Esophagus muscularis mucosa (tissue), 4 donors: ENCODE measurements around the gene STAG2. TPM values are rescaled to one million over a fixed set of nuclear protein-coding genes. Genes with fewer than 3 reads are reported as not detected.

Source experiments
- DNase-seq: peaks from one replicate; pipeline ENCODE4 v3.0.0-alpha.2; 2017; ENCODE audit errors: extremely low spot score
- H3K27ac ChIP-seq, 4 donors: fragments of 200-600 bp; sonication (generic); replicated peaks in 1 of 4; 1 replicate in 3 of 4; 2 replicates in 1 of 4; pipeline ENCODE4 v1.5.1; 2016 to 2019; ENCODE audit warnings: mild to moderate bottlenecking in 1 of 4
- H3K27me3 ChIP-seq, 4 donors: fragments of 200-600 bp; sonication (generic); one replicate each; pipeline versions ENCODE4 v1.5.1 to v1.6.0; 2016 to 2019
- H3K36me3 ChIP-seq, 4 donors: fragments of 200-600 bp; sonication (generic); one replicate each; pipeline ENCODE4 v1.5.1; 2016 to 2019
- H3K4me1 ChIP-seq, 4 donors: fragments of 200-600 bp; sonication (generic); one replicate each; pipeline ENCODE4 v1.5.1; 2016 to 2019
- H3K4me3 ChIP-seq, 4 donors: fragments of 200-600 bp; sonication (generic); 1 replicate in 2 of 4; 2 replicates in 2 of 4; pipeline ENCODE4 v1.5.1; 2016 to 2019; ENCODE audit warnings: mild to moderate bottlenecking in 4 of 4, moderate library complexity in 1 of 4
- H3K9me3 ChIP-seq, 4 donors: fragments of 200-600 bp; sonication (generic); 1 replicate in 3 of 4; 2 replicates in 1 of 4; pipeline ENCODE4 v1.5.1; 2016 to 2019
- EP300 ChIP-seq: sonication (generic); formaldehyde crosslinking; IDR thresholded peaks from one replicate; pipeline ENCODE4 v1.6.1; 2017; ENCODE audit warnings: antibody characterized with exemption
- POLR2A ChIP-seq: fragments of 450-650 bp; IDR thresholded peaks from one replicate; pipeline ENCODE4 v1.6.1; 2017; ENCODE audit warnings: antibody characterized with exemption, moderate library complexity, mild to moderate bottlenecking, low read depth
- POLR2AphosphoS5 ChIP-seq, 2 donors: sonication (generic); formaldehyde crosslinking; IDR thresholded peaks; one replicate each; pipeline ENCODE4 v1.6.1; 2017; ENCODE audit warnings: antibody characterized with exemption in 2 of 2
- WGBS: methylation state at CpG from one replicate; pipeline ENCODE4 v1.1.5; 2018; 5-methylcytosine and 5-hydroxymethylcytosine counted together
- intact Hi-C: fragments of 100-400 bp; cut with DNase I; formaldehyde crosslinking; loops from one replicate; pipeline ENCODE4 v1.15.1; 2023
- total RNA-seq, 4 donors: library from RNA; depleted of rRNA; stranded (reverse); fragments of >200 nt; gene quantifications; one replicate each; pipeline versions ENCODE4 v1.1.0 to v1.2.1, GENCODE V29; 2016
- TF ChIP-seq, protein P1 (sequence below), 3 experiments: fragments of 200-600 bp in 2 of 3; fragments of 450-650 bp in 1 of 3; sonication (generic) in 2 of 3; IDR thresholded peaks; one replicate each; pipeline ENCODE4 v1.5.1; 2017 to 2019; ENCODE audit warnings: antibody characterized with exemption in 3 of 3, mild to moderate bottlenecking in 2 of 3, moderate library complexity in 1 of 3

Gene STAG2
- total RNA-seq, 4 donors from 2014 or later = 60.6 to 94.3 (median 84.7) TPM

DNA sequence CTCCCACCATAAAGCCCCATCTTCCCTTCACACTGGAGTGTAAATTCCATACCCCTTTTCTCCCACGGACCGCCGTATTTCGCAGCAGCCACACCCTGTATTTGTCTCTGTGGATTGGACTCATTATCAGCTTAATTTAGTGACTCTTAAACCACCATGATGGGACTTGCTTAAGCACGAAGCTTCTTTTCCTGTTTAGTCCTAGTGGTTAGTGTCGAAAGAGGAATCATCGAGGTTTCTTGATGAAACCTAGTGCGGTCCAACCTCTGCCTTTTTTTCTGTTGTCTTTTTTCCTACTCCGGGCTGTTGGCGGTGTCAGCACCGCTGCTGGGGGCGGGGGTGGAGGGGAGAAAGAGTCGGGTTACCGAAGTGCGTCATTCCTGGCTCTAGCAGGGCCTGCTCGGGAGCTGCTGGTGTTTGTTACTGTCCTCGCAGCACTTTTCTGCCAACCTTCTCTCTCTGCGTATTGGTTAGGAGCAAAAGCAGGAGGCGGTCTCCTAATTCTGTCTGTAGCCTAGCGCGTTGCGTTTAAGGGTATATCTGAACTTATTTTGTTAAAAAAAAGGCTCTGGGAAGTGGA is 1.4 kb downstream of the STAG2 start:
- Histone ChIP-seq H3K4me1 (peaks cover 10 to 50% (median 25%) of the 10 kb centered on the region in 4 donors), H3K27me3 (no peaks in the 10 kb centered on the region), H3K36me3 (no peaks in the 10 kb centered on the region), H3K27ac (peak overlapping the region; percentile 96 to 98 (median 97)), H3K4me3 (peak overlapping the region; percentile 71 to 81 (median 74)), H3K9me3 (no peaks in the 10 kb centered on the region)
- WGBS = 30% methylated on average over 22 of the region's 22 CpGs
- intact Hi-C loops = no loop called here
- DNase-seq = peak; percentile 96
- TF ChIP-seq POLR2A (peak; percentile 33), EP300 (no peak), POLR2AphosphoS5 (IDR thresholded peaks at IDR 0.05) (peak; percentile 83 to 88)
- TF ChIP-seq, protein P1, sequence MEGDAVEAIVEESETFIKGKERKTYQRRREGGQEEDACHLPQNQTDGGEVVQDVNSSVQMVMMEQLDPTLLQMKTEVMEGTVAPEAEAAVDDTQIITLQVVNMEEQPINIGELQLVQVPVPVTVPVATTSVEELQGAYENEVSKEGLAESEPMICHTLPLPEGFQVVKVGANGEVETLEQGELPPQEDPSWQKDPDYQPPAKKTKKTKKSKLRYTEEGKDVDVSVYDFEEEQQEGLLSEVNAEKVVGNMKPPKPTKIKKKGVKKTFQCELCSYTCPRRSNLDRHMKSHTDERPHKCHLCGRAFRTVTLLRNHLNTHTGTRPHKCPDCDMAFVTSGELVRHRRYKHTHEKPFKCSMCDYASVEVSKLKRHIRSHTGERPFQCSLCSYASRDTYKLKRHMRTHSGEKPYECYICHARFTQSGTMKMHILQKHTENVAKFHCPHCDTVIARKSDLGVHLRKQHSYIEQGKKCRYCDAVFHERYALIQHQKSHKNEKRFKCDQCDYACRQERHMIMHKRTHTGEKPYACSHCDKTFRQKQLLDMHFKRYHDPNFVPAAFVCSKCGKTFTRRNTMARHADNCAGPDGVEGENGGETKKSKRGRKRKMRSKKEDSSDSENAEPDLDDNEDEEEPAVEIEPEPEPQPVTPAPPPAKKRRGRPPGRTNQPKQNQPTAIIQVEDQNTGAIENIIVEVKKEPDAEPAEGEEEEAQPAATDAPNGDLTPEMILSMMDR (IDR thresholded peaks at IDR 0.05) = no peak

- TF ChIP-seq EP300 (no peak), POLR2AphosphoS5 (IDR thresholded peaks at IDR 0.05) (no peak), POLR2A (no peak)
- TF ChIP-seq, protein P1 (IDR thresholded peaks at IDR 0.05) = no peak
These were observed 2.8 kb downstream of the STAG2 start for GRCh38 chrX:123964156-123964834.

DNA sequence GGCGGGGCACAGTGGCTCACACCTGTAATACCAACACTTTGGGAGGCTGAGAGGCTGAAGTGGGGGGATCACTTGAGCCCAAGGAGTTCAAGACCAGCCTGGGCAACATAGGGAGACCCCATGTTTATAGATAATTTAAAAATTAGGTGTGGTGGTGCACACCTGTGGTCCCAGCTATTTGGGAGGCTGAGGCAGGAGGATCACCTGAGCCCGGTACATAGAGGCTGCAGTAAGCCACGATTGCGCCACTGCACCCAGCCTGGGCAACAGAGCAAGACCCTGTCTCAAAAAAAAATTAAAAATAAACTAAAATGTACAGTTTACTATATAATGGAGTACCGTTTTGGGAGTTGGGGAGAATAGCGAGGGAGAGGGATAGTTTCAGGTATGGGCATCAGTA is 4.2 kb downstream of the STAG2 start:
- TF ChIP-seq, protein P1 (IDR thresholded peaks at IDR 0.05) = no peak
- no peak for TF ChIP-seq POLR2A
- no peak for TF ChIP-seq EP300
- no peak for TF ChIP-seq POLR2AphosphoS5 (IDR thresholded peaks at IDR 0.05)
- Histone ChIP-seq H3K27ac (peak overlapping the region; percentile 26 to 98 (median 62)), H3K4me3 (no peak overlapping the region), H3K36me3 (no peaks in the 10 kb centered on the region), H3K27me3 (no peaks in the 10 kb centered on the region), H3K9me3 (no peaks in the 10 kb centered on the region), H3K4me1 (peaks cover 17 to 69% (median 46%) of the 10 kb centered on the region in 4 donors)
- no peak for DNase-seq
- intact Hi-C loops = no loop called here
- 87% methylated on average over 6 of the region's 6 CpGs for WGBS

More at GRCh38 chrX:123964156-123964834, 2.8 kb downstream of the STAG2 start:
- Histone ChIP-seq H3K9me3 (no peaks in the 10 kb centered on the region), H3K27ac (peak overlapping the region; percentile 71 to 98 (median 97)), H3K4me1 (peaks cover 12 to 56% (median 36%) of the 10 kb centered on the region in 4 donors), H3K4me3 (peak overlapping the region; percentile 71 to 81 (median 74)), H3K27me3 (no peaks in the 10 kb centered on the region), H3K36me3 (no peaks in the 10 kb centered on the region)
- 22% methylated on average over 2 of the region's 2 CpGs for WGBS
- intact Hi-C loops = no loop called here
- no peak for DNase-seq

GRCh38 chrX:123967497-123967896 is 6.0 kb downstream of the STAG2 start:
- DNase-seq = no peak
- intact Hi-C loops = no loop called here
- Histone ChIP-seq H3K36me3 (no peaks in the 10 kb centered on the region), H3K27ac (no peak overlapping the region), H3K4me1 (peaks cover 17 to 87% (median 59%) of the 10 kb centered on the region in 4 donors), H3K27me3 (no peaks in the 10 kb centered on the region), H3K4me3 (no peak overlapping the region), H3K9me3 (no peaks in the 10 kb centered on the region)
- TF ChIP-seq, protein P1 (IDR thresholded peaks at IDR 0.05) = no peak
- TF ChIP-seq POLR2A (no peak), EP300 (no peak), POLR2AphosphoS5 (IDR thresholded peaks at IDR 0.05) (no peak)
- WGBS = 84% methylated on average over 7 of the region's 7 CpGs
